ENCODE data around the gene RPP30. TPM values are rescaled to one million over a fixed set of nuclear protein-coding genes. Genes with fewer than 3 reads are reported as not detected.
A peak's percentile ranks its signal among the peaks of the same experiment; 100 is the strongest.

Gene RPP30
- total RNA-seq, 1 donor: 61.4 TPM

DNA sequence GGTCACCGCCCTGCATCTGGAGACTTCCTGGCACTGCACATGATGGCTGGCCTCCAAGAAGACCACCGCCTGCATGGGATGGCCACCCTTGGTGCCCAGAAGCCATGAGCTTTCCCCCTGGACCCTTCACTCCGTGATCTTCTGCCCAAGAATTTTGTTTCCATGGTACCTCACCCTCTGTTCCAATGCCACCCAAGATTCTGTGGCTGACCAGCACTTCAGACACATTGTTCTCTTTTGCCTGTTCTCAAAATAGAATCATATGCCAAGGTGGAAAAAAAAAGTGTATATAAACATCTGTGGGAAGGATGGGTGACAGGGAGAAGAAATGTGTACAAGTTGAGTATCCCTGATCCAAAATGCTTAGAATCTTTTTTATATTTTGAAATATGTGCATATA is 26.0 kb upstream of the RPP30 start:
- DNase-seq (ENCODE audit: low read depth): no peak
- TF ChIP-seq, protein P1, sequence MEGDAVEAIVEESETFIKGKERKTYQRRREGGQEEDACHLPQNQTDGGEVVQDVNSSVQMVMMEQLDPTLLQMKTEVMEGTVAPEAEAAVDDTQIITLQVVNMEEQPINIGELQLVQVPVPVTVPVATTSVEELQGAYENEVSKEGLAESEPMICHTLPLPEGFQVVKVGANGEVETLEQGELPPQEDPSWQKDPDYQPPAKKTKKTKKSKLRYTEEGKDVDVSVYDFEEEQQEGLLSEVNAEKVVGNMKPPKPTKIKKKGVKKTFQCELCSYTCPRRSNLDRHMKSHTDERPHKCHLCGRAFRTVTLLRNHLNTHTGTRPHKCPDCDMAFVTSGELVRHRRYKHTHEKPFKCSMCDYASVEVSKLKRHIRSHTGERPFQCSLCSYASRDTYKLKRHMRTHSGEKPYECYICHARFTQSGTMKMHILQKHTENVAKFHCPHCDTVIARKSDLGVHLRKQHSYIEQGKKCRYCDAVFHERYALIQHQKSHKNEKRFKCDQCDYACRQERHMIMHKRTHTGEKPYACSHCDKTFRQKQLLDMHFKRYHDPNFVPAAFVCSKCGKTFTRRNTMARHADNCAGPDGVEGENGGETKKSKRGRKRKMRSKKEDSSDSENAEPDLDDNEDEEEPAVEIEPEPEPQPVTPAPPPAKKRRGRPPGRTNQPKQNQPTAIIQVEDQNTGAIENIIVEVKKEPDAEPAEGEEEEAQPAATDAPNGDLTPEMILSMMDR (IDR thresholded peaks at IDR 0.05; ENCODE audit: insufficient read depth, low read length): no peak
- no peak overlapping the region for H3K4me3 ChIP-seq (ENCODE audit: low read depth, low read length)

DNA sequence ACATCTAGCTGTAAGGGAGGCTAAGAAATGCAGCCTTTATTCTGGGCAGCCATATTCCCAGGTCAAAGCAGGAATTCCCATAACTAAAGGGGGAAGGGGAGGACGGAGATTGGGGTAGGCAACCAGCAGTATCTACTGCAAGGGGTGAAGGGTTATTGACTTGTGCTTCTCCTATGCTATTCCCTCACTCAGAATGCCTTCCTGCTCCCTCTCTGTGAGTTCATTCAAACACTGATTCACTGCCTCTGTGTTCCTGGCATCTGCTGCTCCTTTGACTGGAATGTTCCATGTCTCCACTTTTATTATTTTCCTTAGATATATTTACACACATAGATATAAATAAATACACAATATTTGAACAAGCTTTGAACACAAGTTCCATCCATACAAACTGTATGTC is 25.0 kb upstream of the RPP30 start:
- no peak overlapping the region for H3K4me3 ChIP-seq (ENCODE audit: low read depth, low read length)
- DNase-seq (ENCODE audit: low read depth): no peak
- TF ChIP-seq, protein P1 (IDR thresholded peaks at IDR 0.05; ENCODE audit: insufficient read depth, low read length): no peak

DNA sequence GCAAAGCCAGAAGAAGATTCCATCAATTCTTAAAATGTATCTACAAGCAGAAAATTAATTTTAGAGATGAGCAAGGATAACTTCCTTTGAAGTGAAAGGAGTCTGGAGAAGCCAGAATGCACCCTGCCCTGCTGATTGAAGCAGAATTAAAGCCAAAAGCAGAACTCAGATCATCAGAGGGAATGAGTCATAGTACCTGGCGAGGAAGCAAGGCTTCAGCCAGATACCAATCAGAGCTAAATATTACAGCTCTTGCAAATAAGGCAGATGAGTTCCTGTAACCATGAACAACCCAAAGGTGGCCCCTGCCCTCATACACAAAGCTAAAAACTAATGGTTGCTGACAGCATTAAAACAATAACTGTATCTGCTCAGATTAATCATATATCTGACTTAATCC is 24.3 kb upstream of the RPP30 start:
- H3K4me3 ChIP-seq (ENCODE audit: low read depth, low read length): no peak overlapping the region
- TF ChIP-seq, protein P1 (IDR thresholded peaks at IDR 0.05; ENCODE audit: insufficient read depth, low read length): no peak
- DNase-seq (ENCODE audit: low read depth): peak; percentile 75

DNA sequence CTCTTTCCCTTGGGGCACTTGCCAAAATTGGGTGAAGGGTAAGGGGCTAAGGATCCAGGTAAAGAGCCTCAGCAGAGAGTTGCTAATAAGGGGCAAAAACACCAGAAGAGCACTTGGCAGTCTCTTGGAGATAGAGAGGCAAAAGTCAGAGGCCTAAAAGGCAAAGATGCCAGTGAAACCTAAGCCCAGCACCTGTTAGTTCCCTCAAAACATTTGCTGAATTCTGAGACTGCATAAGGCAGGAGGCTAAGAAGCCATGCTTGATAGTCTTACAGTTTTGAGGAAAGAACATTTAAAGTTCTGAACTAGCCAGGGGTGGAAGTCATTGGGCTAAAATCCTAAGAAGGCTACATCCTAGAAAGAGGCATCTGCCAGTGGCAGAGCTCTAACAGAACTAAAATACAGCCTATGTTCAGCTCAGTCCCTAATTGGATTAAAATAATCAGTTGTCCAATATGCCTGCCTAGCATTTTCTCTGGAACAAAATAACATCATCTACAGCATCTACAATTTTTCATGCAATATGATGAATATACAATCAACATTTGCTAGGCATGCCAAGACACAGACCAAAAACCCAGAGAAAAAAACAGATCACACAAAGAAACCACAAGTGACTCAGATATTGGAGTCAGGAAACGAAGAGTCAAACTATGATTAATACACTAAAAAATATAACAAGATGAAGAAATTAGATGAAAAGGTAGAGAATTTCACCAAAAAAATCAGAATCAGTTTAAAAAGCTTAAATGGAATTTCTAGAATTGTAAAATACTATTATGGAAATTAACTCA is 21.6 kb upstream of the RPP30 start:
- H3K4me3 ChIP-seq (ENCODE audit: low read depth, low read length): no peak overlapping the region
- TF ChIP-seq, protein P1 (IDR thresholded peaks at IDR 0.05; ENCODE audit: insufficient read depth, low read length): no peak
- DNase-seq (ENCODE audit: low read depth): peak; percentile 70

DNA sequence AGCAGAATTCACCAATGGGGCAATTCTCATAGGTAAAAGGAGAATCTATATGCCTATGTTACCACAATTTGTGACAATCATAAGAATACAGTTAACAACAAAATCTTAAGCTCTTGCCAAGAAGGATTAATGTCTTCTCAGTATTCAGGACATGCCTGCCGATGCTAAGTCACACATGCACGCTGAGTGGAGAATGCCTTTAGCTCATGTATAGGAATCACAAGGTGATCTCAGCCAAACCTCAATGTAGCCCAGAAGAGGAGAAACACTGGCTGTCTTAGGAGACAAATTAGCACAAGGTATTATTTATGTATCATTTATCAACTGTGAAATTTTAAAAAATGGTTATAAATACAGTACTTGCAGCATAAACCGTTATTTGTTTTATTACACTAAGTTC is 16.6 kb upstream of the RPP30 start:
- TF ChIP-seq, protein P1 (IDR thresholded peaks at IDR 0.05; ENCODE audit: insufficient read depth, low read length): no peak
- no peak for DNase-seq (ENCODE audit: low read depth)
- peak overlapping the region; percentile 9 for H3K4me3 ChIP-seq (ENCODE audit: low read depth, low read length)

DNA sequence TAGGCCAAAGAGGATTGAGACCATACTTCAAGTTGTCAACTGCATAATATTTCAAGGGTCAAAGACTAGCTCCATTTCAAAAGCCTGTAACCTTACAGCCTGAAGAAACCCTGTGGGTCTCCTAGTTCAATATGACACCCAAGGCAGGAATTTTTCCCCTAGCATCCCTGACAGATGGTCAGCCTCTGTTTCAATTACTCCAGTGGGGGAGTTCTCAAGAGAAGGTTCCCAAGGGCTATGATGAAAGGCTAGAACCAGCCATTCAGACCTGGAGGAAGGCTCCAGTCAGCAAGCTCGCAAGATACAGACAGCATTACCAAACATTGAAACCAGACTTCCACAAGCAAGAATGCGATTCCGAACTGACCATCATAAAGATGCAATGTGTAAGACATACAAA is 15.5 kb upstream of the RPP30 start:
- DNase-seq (ENCODE audit: low read depth): no peak

More for the DNA sequence above, 15.5 kb upstream of the RPP30 start:
- TF ChIP-seq, protein P1 (IDR thresholded peaks at IDR 0.05; ENCODE audit: insufficient read depth, low read length): no peak
- H3K4me3 ChIP-seq (ENCODE audit: low read depth, low read length): peak overlapping the region; percentile 75

Measured in fibroblast of the aortic adventitia (primary cell).